ENCODE data around the gene EMILIN3. TPM values are rescaled to one million over a fixed set of nuclear protein-coding genes. Genes with fewer than 3 reads are reported as not detected.
"Not testable (repeated sequence)": the region's sequence is repeated elsewhere in the genome, so short reads cannot be mapped to it uniquely, and the experiment has no call there.

Gene EMILIN3
- total and polyA plus RNA-seq, 3 experiments from 2014 or later, result not detected

DNA sequence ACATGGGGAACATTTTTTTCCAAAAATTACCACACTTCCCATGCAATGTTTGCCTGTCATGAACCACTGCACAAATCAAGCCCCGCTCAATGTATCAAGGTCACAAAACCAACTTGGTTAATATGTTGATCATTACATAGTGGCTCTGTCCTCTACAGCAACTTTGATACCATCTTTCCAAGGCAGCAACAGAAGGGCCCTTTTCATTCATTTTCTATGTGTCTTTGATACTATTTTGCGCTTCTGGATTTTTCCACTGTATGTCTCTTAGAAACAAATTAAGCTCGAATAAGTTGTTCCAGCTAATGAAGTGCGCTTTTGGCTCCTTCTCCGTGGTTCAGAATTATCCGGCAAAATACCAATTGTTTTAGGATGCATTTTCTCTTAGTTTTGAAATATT is 50.6 kb downstream of the EMILIN3 start:
- H3K36me3 ChIP-seq (ENCODE audit: insufficient read depth, low read length), result no peaks in the 10 kb centered on the region
- H3K27ac Mint-ChIP-seq, result peak overlapping the region in 5 of 8 donors; percentile 18 to 89 (median 52)
- DNase-seq, result no peak

DNA sequence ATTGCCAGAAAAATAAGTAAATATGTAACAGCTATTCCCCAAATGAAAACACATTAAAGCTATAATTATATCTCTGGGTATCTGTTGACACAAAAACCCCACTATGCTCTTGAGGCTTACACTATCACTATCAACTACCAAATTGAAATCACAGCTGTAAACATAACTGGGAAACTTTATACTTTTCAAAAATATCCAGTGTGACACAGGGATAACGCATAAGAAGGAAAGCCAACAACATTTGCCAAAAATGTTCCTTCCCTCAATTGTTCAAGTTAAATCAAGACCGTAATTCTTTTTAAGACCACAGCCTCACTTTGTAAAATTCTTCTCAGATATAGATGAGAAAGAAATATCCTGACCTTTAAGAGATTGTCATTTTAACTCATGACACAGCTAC is 52.2 kb downstream of the EMILIN3 start:
- Mint-ChIP-seq H3K9me3 (no peaks in the 10 kb centered on the region), H3K27ac (peak overlapping the region in 1 of 8 donors; percentile 16), H3K27me3 (no peaks in the 10 kb centered on the region), H3K4me1 (peaks cover 14 to 23% (median 17%) of the 10 kb centered on the region in 3 donors), H3K4me3 (peak overlapping the region in 1 of 7 donors; percentile 86), H3K36me3 (peaks cover 0 to 3% (median 1%) of the 10 kb centered on the region in 3 donors)
- Histone ChIP-seq H3K4me3 (ENCODE audit: low read length) (no peak overlapping the region), H3K36me3 (ENCODE audit: insufficient read depth, low read length) (no peaks in the 10 kb centered on the region), H3K27me3 (ENCODE audit: insufficient read depth, low read length, poor library complexity, severe bottlenecking) (no peaks in the 10 kb centered on the region), H3K27ac (ENCODE audit: low read depth, low read length) (no peak overlapping the region), H3K4me1 (ENCODE audit: insufficient read depth, low read length) (peaks cover 10% of the 10 kb centered on the region), H3K9me3 (ENCODE audit: low read length) (no peaks in the 10 kb centered on the region)
- ChIA-PET POLR2A (no interaction called here), CTCF (interaction anchor here (1.9 kb wide), 1 partner anchor 25 kb away, joined by 5 read pairs; the partner anchor contains the start of gene LPIN3)
- no peak for DNase-seq

More for the DNA sequence above, 50.6 kb downstream of the EMILIN3 start:
- H3K36me3 Mint-ChIP-seq, result peaks cover 0 to 1% (median 0%) of the 10 kb centered on the region in 3 donors
- peak overlapping the region; percentile 84 to 95 (median 86) for H3K4me3 Mint-ChIP-seq
- H3K4me1 Mint-ChIP-seq, result peaks cover 16 to 23% (median 17%) of the 10 kb centered on the region in 3 donors
- no peaks in the 10 kb centered on the region for H3K27me3 Mint-ChIP-seq
- Histone ChIP-seq H3K4me3 (ENCODE audit: low read length) (no peak overlapping the region), H3K27me3 (ENCODE audit: insufficient read depth, low read length, poor library complexity, severe bottlenecking) (no peaks in the 10 kb centered on the region), H3K4me1 (ENCODE audit: insufficient read depth, low read length) (peaks cover 10% of the 10 kb centered on the region), H3K27ac (ENCODE audit: low read depth, low read length) (no peak overlapping the region), H3K9me3 (ENCODE audit: low read length) (no peaks in the 10 kb centered on the region)
- ChIA-PET CTCF (no interaction called here), POLR2A (no interaction called here)
- H3K9me3 Mint-ChIP-seq, result no peaks in the 10 kb centered on the region

DNA sequence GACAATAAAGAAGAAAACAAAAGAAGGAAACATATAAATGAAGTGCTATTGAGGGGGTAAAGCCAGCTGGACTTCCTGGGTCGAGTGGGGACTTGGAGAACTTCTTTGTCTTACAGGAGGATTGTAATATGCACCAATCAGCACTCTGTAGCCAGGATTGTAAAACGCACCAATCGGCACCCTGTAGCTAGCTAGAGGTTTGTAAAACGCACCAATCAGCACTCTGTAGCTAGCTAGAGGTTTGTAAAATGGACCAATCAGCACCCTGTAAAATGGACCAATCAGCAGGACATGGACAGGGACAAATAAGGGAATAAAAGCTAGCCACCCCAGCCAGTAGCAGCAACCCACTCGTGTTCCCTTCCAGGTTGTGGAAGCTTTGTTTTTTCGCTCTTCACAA is 54.6 kb downstream of the EMILIN3 start:
- H3K4me1 ChIP-seq (ENCODE audit: insufficient read depth, low read length); H3K4me3 ChIP-seq (ENCODE audit: low read length); H3K9me3 Mint-ChIP-seq; DNase-seq; H3K36me3 ChIP-seq (ENCODE audit: insufficient read depth, low read length); H3K27ac ChIP-seq (ENCODE audit: low read depth, low read length); H3K27me3 Mint-ChIP-seq; POLR2A ChIA-PET; H3K9me3 ChIP-seq (ENCODE audit: low read length); H3K36me3 Mint-ChIP-seq; H3K27me3 ChIP-seq (ENCODE audit: insufficient read depth, low read length, poor library complexity, severe bottlenecking); H3K4me3 Mint-ChIP-seq: not testable (repeated sequence)
- Mint-ChIP-seq H3K4me1 (peaks cover 10 to 12% (median 12%) of the 10 kb centered on the region in 3 donors), H3K27ac (peak overlapping the region in 1 of 8 donors; percentile 36)
- CTCF ChIA-PET, result interaction anchor here (1.2 to 2.5 kb wide), 2 partner anchors 27 to 139 kb away, joined by 3 to 6 read pairs; no protein-coding TSS in a partner anchor

Other genes starting within 250 kb of the EMILIN3 start
- gene PLCG1, start 229.3 kb downstream of the EMILIN3 start, total RNA-seq, result 100 to 1,000 TPM; 104 to 108 TPM
- 73.5 TPM for gene PLCG1, start 229.3 kb downstream of the EMILIN3 start, polyA plus RNA-seq
- gene ZHX3, start 49.1 kb downstream of the EMILIN3 start, total RNA-seq, result 10 to 100 TPM; 12.7 to 15.3 TPM
- gene ZHX3, start 49.1 kb downstream of the EMILIN3 start, polyA plus RNA-seq, result 12.1 TPM
- gene LPIN3, start 26.0 kb downstream of the EMILIN3 start, total RNA-seq, result under 1 TPM; 0.46 to 0.53 TPM
- not detected for gene LPIN3, start 26.0 kb downstream of the EMILIN3 start, polyA plus RNA-seq

Measured in CD8-positive, alpha-beta memory T cell (primary cell).